ENCODE measurements around the gene PCDHB13.
"Not testable (repeated sequence)": the region's sequence is repeated elsewhere in the genome, so short reads cannot be mapped to it uniquely, and the experiment has no call there.

PCDHB13 gene

GRCh38 chr5:141213656-141214339 is at the start of gene PCDHB13:
Gene PCDHB13, plus strand, starts transcription at chr5:141213919. Its CDS starts 205 bp downstream, at chr5:141214124.
- DNase-seq, result peak; percentile 10

GRCh38 chr5:141172381-141173204 is 41.1 kb upstream of the PCDHB13 start, which contains the start of gene PCDHB7:
Gene PCDHB7, plus strand, starts transcription at chr5:141172644. Its CDS starts 192 bp downstream, at chr5:141172836.
- no peak for DNase-seq

DNA sequence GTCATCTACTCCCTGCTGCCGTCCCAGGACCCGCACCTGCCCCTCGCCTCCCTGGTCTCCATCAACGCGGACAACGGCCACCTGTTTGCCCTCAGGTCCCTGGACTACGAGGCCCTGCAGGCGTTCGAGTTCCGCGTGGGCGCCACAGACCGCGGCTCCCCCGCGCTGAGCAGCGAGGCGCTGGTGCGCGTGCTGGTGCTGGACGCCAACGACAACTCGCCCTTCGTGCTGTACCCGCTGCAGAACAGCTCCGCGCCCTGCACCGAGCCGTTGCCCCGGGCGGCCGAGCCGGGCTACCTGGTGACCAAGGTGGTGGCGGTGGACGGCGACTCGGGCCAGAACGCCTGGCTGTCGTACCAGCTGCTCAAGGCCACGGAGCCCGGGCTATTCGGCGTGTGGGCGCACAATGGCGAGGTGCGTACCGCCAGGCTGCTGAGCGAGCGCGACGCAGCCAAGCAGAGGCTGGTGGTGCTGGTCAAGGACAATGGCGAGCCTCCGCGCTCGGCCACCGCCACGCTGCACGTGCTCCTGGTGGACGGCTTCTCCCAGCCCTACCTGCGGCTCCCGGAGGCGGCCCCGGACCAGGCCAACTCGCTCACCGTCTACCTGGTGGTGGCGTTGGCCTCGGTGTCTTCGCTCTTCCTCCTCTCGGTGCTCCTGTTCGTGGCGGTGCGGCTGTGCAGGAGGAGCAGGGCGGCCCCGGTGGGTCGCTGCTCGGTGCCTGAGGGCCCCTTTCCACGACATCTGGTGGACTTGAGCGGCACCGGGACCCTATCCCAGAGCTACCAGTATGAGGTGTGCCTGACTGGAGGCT is 39.2 kb upstream of the PCDHB13 start:
- not testable (repeated sequence) for DNase-seq

DNA sequence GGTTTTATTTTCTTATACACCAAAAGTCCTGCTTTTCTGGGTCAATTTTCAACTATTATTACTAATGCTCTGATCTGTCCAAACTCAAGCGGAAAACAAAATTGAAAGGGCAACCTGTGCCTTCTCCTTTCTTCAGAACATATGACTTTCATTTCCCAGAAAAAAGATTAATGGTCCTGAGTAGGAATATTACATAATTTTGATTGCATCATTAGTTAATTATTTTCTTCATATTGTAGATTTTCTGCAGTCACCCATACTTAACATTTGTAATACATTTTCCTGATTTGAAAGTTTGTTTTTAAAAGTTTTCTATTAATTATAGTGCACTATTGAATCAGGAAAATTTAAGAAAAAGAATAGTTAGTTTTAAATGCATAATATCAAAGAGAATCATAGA is 37.8 kb upstream of the PCDHB13 start:
- no peak for DNase-seq

- not testable (repeated sequence) for DNase-seq
Observed at GRCh38 chr5:141177577-141178191, 36.0 kb upstream of the PCDHB13 start, which contains the start of gene PCDHB8. Gene PCDHB8, plus strand, starts transcription at chr5:141177790. Its CDS starts 245 bp downstream, at chr5:141178035.

DNA sequence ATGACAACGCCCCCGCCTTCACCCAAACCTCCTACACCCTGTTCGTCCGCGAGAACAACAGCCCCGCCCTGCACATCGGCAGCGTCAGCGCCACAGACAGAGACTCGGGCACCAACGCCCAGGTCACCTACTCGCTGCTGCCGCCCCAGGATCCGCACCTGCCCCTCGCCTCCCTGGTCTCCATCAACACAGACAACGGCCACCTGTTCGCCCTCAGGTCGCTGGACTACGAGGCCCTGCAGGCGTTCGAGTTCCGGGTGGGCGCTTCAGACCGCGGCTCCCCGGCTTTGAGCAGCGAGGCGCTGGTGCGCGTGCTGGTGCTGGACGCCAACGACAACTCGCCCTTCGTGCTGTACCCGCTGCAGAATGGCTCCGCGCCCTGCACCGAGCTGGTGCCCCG is 34.3 kb upstream of the PCDHB13 start:
- not testable (repeated sequence) for DNase-seq

DNA sequence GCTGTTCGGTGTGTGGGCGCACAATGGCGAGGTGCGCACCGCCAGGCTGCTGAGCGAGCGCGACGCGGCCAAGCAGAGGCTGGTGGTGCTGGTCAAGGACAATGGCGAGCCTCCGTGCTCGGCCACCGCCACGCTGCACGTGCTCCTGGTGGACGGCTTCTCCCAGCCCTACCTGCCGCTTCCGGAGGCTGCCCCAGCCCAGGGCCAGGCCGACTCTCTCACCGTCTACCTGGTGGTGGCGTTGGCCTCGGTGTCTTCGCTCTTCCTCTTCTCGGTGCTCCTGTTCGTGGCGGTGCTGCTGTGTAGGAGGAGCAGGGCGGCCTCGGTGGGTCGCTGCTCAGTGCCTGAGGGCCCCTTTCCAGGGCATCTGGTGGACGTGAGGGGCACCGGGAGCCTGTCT is 33.8 kb upstream of the PCDHB13 start:
- DNase-seq, result not testable (repeated sequence)

DNA sequence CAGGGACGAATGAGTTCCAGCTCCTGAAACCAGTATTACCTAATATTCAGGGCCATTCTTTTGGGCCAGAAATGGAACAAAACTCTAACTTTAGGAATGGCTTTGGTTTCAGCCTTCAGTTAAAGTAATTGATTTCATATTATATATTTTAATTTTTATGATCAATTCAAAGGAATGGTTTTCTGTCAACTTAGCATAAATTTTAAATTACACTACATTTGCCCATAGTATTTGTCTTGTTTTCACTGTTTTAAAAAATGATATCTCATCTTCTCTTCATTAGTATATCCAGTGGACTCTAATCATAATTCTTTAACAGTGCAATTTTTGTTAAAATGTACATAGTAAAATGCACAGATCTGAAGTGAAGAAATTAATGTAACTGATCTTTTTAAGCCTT is 33.4 kb upstream of the PCDHB13 start:
- no peak for DNase-seq

- DNase-seq, result no peak
Observed at GRCh38 chr5:141182248-141182647, 31.5 kb upstream of the PCDHB13 start, which contains the start of gene PCDHB16. Gene PCDHB16, plus strand, starts transcription at chr5:141182387. Its CDS starts 173 bp downstream, at chr5:141182560.

DNA sequence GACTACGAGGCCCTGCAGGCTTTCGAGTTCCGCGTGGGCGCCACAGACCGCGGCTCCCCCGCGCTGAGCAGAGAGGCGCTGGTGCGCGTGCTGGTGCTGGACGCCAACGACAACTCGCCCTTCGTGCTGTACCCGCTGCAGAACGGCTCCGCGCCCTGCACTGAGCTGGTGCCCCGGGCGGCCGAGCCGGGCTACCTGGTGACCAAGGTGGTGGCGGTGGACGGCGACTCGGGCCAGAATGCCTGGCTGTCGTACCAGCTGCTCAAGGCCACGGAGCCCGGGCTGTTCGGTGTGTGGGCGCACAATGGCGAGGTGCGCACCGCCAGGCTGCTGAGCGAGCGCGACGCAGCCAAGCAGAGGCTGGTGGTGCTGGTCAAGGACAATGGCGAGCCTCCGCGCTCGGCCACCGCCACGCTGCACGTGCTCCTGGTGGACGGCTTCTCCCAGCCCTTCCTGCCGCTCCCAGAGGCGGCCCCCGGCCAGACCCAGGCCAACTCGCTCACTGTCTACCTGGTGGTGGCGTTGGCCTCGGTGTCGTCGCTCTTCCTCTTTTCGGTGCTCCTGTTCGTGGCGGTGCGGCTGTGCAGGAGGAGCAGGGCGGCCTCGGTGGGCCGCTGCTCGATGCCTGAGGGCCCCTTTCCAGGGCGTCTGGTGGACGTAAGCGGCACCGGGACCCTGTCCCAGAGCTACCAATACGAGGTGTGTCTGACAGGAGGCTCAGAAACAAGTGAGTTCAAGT is 29.4 kb upstream of the PCDHB13 start:
- DNase-seq, result not testable (repeated sequence)

DNA sequence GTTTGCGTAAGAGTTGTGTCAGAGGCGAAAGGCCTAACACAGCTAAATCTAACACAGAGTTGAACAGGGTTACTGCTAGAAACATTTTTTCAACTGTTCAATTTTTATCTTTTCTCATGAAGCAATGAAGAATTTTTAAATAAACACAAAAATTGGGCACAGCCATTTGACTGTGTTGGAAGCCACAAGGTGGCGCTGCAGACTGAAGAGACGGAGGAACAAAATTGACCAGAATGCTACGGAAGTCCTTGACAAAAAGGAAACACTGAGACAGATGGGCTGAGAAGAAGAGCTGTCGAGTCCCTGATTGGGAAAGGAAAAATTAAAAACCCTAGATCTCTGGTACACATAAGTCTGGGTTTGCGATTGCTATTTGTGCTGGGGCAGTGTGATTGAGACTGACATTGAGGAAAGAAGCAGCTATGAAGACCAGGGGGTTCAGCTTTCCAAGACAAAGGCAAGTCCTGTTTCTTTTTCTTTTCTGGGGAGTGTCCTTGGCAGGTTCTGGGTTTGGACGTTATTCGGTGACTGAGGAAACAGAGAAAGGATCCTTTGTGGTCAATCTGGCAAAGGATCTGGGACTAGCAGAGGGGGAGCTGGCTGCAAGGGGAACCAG is 26.7 kb upstream of the PCDHB13 start, which contains the start of gene PCDHB9:
PCDHB9 (plus strand) TSS at position 265 of the 616 bp plus-strand sequence; CDS start at position 423, 158 bp downstream.
- DNase-seq, result no peak

- not testable (repeated sequence) for DNase-seq
Observed at GRCh38 chr5:141188682-141189081, 25.0 kb upstream of the PCDHB13 start.

GRCh38 chr5:141189131-141189530 is 24.6 kb upstream of the PCDHB13 start:
- not testable (repeated sequence) for DNase-seq

- peak; percentile 17 for DNase-seq
Observed at GRCh38 chr5:141192110-141192725, 21.5 kb upstream of the PCDHB13 start, which contains the start of gene PCDHB10. Gene PCDHB10, plus strand, starts transcription at chr5:141192353. Its CDS starts 200 bp downstream, at chr5:141192553.

- DNase-seq, result not testable (repeated sequence)
Observed at GRCh38 chr5:141194332-141194731, 19.4 kb upstream of the PCDHB13 start.

- no peak for DNase-seq
Observed at GRCh38 chr5:141196363-141196762, 17.4 kb upstream of the PCDHB13 start.

DNA sequence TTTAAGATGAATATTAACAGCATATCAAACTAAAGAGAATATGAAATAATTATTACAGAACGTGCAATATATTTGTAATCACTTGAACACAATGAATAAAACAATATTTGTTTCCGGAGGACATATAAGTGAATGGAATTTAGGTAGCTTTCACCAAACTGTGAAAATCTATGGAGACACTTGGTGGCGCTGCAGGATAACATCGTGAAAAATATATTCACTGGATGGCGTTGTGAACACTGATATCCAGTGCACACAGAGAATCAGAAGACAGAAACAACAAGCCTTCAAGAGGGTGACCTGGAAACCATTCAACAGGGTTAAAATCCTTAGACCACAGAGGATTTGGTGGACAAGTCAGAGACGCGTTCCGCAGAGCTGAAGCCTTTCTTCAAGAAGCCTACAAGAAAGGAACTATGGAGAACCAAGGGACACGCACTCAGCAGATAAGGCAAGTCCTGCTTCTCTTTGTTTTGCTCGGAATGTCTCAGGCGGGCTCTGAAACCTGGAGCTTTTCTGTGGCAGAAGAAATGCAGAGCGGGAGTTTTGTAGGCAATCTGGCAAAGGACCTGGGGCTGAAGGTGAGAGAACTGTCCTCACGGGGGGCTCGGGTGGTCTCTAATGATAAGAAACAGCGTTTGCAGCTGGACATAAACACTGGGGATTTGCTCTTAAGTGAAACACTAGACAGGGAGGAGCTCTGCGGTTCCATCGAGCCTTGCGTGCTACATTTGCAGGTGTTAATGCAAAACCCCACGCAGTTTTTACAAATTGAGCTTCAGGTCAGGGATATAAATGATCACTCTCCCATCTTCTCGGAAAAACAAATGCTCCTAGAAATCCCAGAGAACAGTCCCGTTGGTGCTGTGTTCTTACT is 14.1 kb upstream of the PCDHB13 start, which contains the start of gene PCDHB11:
PCDHB11 (plus strand) TSS at position 269 of the 877 bp plus-strand sequence; CDS start at position 417, 148 bp downstream.
- DNase-seq, result no peak

DNA sequence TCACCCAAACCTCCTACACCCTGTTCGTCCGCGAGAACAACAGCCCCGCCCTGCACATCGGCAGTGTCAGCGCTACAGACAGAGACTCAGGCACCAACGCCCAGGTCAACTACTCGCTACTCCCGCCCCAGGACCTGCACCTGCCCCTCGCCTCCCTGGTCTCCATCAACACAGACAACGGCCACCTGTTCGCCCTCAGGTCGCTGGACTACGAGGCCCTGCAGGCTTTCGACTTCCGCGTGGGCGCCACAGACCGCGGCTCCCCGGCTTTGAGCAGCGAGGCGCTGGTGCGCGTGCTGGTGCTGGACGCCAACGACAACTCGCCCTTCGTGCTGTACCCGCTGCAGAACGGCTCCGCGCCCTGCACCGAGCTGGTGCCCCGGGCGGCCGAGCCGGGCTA is 12.6 kb upstream of the PCDHB13 start:
- not testable (repeated sequence) for DNase-seq

DNA sequence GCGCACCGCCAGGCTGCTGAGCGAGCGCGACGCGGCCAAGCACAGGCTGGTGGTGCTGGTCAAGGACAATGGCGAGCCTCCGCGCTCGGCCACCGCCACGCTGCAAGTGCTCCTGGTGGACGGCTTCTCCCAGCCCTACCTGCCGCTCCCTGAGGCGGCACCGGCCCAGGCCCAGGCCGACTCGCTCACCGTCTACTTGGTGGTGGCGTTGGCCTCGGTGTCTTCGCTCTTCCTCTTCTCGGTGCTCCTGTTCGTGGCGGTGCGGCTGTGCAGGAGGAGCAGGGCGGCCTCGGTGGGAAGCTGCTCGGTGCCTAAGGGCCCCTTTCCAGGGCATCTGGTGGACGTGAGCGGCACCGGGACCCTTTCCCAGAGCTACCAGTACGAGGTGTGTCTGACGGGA is 12.1 kb upstream of the PCDHB13 start:
- DNase-seq, result not testable (repeated sequence)

Measured in stimulated activated CD4-positive, alpha-beta T cell treated with anti-CD3 and anti-CD28 coated beads, Interleukin-1b, Interleukin-23, amount 100 ng/mL, for 48 hours (primary cell).